GM10248 (cell line): ENCODE measurements around the gene MKNK1.

Experiments
- CTCF ChIA-PET: fragments of 300-600 bp; sonication (Branson Sonifier 250); formaldehyde crosslinking; extraction: SDS; loops from one replicate; lab custom pipeline; 2021; ENCODE audit warnings: antibody characterized with exemption; lab: Yijun Ruan, JAX
- POLR2A ChIA-PET: fragments of 350-650 bp; sonication (Branson Sonifier 250); formaldehyde crosslinking; extraction: SDS; loops from one replicate; lab custom pipeline; 2020; ENCODE audit warnings: antibody characterized with exemption; lab: Yijun Ruan, JAX
- DNase-seq: peaks from one replicate; pipeline ENCODE4 v3.0.0; 2012; ENCODE audit errors: extremely low spot score
- TF ChIP-seq, protein P1 (sequence below): IDR thresholded peaks from 2 replicates; pipeline ENCODE4 v1.5.1; 2012; ENCODE audit warnings: mild to moderate bottlenecking, low read depth; ENCODE audit errors: extremely low read depth, missing control alignments, control extremely low read depth

Gene MKNK1

DNA sequence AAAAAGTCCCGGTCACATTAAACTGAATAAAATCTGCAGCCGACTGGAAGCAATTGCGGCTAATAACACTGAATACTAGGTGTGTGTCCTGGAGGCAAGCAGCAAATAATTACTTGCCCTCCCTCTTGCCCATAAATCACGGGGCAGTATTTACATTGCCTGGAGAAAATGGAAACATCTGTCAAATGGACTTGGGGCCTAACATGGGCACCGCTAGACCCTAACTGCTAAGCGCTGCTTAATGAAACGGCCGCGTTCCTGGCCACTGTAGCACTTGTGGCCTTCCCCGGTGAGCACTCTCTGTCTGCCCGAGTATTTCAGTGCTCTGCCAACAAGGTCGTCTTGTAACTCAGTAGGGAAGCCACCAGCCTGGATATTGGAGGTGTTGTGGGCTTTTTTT lies 28.8 kb downstream of the MKNK1 start:
- TF ChIP-seq, protein P1, sequence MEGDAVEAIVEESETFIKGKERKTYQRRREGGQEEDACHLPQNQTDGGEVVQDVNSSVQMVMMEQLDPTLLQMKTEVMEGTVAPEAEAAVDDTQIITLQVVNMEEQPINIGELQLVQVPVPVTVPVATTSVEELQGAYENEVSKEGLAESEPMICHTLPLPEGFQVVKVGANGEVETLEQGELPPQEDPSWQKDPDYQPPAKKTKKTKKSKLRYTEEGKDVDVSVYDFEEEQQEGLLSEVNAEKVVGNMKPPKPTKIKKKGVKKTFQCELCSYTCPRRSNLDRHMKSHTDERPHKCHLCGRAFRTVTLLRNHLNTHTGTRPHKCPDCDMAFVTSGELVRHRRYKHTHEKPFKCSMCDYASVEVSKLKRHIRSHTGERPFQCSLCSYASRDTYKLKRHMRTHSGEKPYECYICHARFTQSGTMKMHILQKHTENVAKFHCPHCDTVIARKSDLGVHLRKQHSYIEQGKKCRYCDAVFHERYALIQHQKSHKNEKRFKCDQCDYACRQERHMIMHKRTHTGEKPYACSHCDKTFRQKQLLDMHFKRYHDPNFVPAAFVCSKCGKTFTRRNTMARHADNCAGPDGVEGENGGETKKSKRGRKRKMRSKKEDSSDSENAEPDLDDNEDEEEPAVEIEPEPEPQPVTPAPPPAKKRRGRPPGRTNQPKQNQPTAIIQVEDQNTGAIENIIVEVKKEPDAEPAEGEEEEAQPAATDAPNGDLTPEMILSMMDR = no peak
- ChIA-PET POLR2A (no interaction called here), CTCF (interaction anchor here (0.9 kb wide), 1 partner anchor 150 kb away, joined by 3 read pairs; no protein-coding TSS in a partner anchor)
- DNase-seq = no peak

DNA sequence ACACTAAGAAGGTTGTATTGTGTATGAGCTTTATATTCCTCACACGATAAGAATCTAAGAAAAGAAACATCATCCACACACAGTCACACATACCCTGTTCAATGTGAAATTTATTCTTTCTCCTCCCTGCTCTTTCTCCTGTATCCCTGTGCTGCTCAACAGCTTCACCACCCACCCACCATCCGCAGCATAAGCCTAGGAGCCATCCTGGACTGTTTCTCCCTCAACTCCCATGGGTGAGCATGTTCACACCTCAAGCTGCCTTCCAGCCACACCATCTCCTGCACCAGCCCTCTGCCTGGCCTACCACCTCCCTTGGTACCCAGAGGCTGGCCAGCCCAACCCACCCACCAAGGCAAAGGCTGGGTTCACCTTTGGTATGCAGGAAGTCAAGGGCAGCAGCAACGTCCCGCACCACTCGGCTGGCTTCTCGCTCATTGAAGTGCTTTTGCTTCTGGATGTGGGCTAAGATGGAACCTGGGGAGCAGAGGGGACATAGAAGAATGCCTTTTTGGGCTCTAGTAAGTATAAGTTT lies 32.3 kb downstream of the MKNK1 start:
- TF ChIP-seq, protein P1 = no peak
- no peak for DNase-seq
- ChIA-PET CTCF (interaction anchor here (1.0 kb wide), 1 partner anchor 10 kb away, joined by 3 read pairs; no protein-coding TSS in a partner anchor), POLR2A (no interaction called here)

DNA sequence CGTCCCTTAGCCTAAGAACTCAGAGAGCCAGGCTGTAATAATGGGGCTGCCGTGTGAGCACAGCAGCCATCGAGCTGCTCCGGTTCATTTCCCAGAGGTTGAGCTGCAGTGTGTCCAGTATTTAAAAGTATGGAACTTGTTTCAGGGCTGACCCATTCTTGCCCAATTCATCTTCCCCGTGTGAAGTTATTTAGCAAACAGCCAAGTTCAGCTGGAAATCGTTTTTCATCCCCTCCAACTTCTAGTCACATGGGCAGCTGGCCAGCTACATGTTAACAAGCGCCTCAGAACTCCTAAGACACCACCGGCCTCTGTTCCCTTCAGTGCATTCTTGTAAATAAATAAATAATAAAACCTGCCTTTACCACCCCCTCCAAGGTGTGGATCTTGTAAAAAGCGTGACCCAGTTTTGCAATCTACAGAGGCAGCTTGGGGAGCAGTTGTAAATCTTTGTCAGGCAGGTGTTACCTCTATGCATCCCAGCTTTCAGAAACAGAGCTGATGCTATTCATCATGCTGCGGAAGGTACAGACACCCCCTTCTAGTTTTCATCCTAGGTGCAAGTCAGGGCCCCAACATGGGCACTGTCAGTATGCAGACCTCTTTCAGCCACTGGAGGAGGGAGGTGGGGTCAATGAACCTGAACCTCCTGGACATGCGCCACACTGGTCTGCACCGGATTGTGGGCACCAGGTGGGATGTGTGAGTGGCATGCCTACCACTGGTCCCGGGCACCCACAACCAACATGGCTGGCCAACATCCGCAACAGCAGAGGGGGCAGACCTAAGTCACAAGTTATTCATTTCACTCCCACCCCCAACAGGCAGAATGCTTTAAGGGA lies 34.0 kb downstream of the MKNK1 start:
- DNase-seq = no peak
- ChIA-PET CTCF (interaction anchor here (0.9 to 1.5 kb wide), 3 partner anchors 10 to 123 kb away, joined by 3 read pairs; no protein-coding TSS in a partner anchor), POLR2A (no interaction called here)
- TF ChIP-seq, protein P1 = no peak

DNA sequence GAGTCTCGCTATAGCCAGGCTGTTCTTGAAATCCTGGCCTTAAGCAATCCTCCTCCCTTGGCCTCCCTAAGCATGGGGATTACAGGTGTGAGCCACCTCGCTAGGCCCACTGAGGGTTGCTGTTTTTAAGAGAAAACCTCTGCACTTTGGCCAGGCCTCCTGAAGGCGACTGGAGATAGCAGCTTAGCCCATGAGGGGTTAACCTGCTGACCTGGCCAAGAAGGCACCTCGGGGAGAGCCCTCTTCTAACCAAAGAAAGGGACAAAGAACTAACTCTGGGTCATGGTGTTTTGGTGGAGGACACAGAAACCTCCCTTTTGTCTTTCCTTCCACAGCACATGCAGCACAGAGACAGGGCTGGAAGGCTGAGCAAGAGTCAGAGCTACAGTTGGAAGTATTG lies 35.0 kb downstream of the MKNK1 start:
- ChIA-PET CTCF (interaction anchor here (0.9 to 1.0 kb wide), 2 partner anchors 11 to 122 kb away, joined by 3 read pairs; no protein-coding TSS in a partner anchor), POLR2A (no interaction called here)
- TF ChIP-seq, protein P1 = no peak
- no peak for DNase-seq

DNA sequence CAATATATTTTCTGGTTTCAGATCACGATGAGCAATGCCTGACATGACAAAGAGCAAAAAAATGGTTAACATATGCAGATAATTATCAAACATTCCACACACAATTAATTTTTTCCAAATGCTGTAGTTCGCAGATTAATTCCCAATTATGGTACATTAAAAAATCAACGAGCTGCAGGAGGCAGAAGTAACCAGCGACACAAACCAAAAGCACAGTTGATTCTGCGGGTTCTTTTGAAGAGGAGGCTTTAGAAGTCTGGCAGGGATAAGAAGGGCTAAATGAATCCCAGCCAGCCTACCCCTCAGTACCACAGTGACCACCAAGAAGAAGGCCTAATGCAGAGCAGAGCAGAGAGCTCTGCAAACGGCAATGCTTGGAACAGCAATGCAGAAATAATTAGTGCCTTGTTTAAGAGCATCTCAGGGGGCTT lies 35.6 kb downstream of the MKNK1 start:
- DNase-seq = no peak
- TF ChIP-seq, protein P1 = no peak
- POLR2A ChIA-PET = no interaction called here
- CTCF ChIA-PET = no interaction called here

DNA sequence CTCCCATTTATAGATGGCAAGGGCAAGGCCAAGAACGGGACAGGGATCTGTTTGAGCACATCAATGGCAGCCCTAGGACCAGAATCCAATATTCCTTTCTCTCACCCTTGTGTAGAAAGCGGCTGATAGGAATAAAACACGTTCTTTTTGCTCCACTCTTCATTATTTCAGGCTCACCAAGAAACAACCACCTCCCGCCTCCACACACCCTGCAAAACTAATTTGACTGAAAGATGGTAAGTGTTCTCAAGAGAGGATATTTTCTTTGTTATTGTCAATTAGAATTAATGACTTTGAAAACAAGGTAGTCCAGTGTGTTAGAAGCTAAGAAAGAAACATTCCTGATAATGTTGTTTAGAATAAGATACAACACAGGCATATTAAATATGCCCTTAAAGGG lies 40.7 kb downstream of the MKNK1 start:
- TF ChIP-seq, protein P1 = no peak
- no peak for DNase-seq
- ChIA-PET POLR2A (no interaction called here), CTCF (interaction anchor here (1.3 kb wide), 1 partner anchor 121 kb away, joined by 3 read pairs; no protein-coding TSS in a partner anchor)
